HG03575 (cell line): ENCODE data around the gene UCHL1.
"Not testable (repeated sequence)": the region's sequence is repeated elsewhere in the genome, so short reads cannot be mapped to it uniquely, and the experiment has no call there.

Source experiments
- ATAC-seq: cut with Tn5 transposase; IDR thresholded peaks from one replicate; pipeline ENCODE4 v1.9.1; 2021; ENCODE audit not compliant: unreplicated experiment, insufficient number of reproducible peaks, low FRiP score; ENCODE audit errors: extremely low read depth

The UCHL1 gene

DNA sequence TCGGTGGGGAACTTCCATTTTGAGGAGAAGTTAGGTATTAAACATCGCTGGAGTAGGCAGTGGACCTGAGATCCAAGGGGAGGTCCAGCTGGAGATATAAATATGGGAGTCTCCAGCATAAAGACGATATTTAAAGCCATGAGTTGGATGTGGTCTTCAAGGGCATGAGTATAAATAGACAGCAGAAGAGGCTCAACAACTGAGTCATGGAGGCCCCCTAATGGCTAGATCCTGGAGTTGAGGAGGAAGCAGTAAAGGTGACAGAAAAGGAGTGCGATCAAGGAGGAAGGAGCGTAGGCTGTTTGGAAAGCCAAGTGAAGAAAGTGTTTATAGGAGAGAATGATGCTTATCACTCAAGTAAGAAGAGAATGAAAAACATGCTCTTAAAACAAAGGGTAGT lies 24.3 kb upstream of the UCHL1 start:
- no peak for ATAC-seq

DNA sequence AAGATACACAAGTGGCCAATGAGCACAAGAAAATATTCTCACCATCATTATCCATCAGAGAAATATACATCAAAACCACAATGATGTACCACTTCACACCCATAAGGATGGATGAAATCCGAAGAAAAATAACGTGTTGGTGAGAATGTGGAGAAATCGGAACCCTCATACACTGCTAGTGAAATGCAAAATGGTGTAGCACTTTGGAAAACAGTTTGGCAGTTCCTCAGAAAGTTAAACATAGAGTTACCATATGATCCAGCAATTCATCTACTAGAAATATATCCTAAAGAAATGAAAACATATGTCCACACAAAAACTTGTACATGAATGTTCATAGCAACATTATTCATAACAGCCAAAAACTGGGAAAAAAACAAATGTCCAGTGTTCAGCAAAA lies 23.9 kb upstream of the UCHL1 start:
- no peak for ATAC-seq

DNA sequence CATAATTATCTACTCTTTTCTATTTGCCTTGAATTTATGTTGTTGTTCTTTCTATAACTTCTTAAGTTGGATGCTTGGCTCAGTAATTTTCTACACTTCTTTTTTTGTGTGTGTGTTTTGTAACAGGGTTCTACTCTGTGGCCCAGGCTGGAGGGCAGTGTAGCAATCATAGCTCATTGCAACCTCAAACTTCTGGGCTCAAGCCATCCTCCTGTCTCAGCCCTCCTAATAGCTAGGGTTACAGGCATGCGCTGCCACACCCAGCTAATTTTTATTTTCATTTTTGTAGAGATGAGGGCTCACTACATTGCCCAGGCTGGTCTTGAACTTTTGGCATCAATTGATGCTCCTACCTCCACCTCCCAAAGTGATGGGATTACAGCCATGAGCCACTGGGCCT lies 20.7 kb upstream of the UCHL1 start:
- ATAC-seq: no peak

DNA sequence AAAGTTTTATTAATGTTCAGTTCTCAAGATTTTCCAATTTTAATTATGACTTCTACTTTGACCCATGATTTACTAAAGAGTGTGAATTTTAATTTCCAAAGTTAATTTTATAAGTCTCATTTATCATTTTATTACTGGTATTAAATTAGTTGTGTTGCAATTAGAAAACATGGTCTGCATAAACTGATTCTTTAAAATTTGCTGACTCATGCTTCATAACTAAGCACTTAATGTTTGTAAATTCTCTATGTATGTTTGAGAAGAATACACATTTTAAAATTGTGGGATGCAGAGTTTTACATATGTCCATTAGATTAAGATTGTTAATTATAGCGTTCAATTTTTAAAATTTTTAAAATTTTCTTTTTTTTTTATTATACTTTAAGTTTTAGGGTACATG lies 20.2 kb upstream of the UCHL1 start:
- no peak for ATAC-seq

DNA sequence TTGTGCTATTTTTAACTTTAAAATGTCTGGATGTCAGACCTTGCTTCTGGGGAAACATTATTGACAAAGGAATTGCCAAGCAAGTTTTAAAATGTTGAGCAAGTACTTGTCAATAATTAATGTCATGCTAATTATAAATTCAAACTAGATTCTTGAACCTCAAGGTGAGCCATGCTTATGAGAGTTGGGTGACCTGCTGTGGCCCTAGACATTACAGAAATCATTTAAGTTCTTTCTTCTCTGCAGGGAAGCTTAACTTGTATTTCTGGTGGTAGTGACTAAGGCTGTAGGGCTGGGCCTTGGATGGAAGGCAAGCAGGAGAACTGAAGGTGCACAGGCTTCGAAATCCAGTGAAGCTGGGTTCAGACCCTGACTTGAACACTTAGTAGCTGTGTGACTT lies 14.8 kb upstream of the UCHL1 start:
- ATAC-seq: no peak

DNA sequence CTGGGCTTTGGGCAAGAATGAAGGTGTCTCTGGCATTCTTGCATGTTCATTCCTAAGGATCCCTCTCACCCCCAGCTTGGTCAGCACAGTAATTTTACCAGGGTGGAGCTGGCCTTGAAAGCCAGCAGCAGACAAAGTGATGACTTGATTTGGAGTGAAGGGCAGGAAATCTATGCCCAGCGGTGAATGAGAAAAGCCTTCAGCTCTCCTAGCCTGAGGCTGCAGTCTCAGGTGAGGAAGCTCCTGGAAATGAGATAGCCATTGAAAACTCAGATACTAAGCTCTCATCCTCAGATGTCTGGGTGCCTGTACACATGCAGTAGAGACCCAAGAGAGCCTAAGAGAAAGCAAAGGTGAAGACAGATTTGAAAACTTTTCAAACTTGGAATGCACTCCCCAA lies 10.7 kb upstream of the UCHL1 start:
- ATAC-seq: no peak

DNA sequence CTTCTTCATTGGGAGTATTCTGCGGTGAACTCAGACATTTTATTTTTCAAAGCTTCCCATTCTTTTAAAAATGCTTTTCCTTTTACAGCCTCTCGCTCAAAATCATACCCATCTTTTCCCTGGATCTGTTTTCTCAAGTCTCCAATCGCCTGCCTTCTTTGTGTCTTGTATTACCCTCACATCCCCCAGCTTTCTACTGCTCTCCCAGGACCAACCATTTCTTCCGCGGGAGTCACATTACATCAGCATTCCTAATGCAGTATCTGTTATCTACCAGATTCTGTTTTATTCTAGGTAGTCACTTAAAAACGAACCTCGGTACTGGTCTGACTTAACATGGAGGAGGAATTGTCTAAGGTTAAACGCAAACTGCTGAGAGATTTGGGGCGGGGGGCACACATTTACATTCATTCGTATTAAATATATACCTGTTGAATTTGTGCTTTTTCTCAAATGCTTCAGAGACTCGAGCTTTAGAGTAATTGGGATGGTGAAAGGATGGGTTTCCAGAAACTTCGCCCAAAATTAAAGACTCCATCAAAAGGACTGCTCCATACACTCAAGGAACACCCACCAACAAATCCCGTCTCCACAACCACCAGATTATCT lies 493 bp upstream of the UCHL1 start:
- ATAC-seq: no peak

DNA sequence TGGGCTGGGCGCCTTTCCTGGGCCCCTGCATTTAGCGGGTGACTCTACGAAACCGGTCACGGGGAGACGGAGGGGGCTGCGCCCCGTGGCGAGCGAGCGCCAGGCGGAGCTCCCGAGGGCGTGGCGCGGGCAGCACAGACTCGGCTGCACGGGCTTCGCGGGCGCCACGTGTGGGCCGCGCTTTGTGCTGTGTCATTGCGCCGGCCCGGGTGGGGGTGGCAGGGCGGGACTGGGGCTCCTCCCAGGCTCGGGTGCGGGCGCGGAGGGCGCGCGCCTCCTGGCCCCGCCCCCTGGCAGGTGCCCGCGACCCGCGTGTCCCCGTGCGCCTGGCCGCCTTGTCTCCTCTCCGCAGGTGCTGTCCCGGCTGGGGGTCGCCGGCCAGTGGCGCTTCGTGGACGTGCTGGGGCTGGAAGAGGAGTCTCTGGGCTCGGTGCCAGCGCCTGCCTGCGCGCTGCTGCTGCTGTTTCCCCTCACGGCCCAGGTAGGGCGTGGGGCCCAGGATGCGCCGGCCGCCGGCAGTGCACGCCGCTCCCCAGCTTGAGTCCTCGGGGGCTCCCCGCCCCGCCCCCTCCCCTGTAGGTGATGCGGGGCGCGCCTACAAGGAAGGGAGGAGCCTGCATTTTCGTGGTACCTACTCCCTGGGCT lies 651 bp downstream of the UCHL1 start:
- ATAC-seq: peak; percentile 22

DNA sequence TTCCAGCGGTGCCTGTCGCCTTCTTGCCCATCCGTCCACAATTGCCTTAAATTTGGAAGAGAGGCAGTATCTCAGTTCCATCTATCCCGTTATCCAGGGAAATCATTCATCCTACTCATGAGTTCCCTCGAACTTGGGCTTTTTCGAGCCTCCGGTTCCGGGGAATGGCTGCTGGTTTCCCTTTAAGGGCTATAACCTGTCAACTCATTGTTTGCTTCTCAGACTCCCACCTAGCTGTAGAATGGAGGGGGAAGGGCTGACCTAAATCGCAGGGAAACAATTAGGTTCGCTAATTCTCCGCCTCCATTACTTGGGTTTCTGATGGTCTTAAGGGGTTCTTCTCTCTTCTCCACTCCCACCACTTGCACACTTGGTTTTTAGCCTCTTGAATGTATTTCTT lies 1.2 kb downstream of the UCHL1 start:
- ATAC-seq: no peak

DNA sequence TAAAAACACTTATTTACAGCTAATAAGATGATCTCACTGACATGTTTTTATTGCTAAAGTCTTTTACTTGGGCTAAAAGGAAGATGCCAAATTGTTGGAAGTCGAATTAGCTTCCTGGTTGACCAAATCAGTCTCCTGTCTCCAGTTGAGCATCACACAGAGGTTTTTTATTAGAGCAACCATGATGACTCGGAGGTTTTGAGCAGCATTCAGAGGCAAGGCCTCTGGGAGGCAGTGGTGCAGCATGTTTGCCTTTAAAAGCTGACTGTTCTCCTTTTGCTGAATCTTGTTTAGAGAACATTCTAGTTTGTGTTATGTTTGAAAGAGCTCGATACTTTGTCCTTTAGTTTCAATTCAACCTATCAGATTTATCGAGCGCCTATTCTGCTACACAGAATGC lies 2.1 kb downstream of the UCHL1 start:
- ATAC-seq: no peak

DNA sequence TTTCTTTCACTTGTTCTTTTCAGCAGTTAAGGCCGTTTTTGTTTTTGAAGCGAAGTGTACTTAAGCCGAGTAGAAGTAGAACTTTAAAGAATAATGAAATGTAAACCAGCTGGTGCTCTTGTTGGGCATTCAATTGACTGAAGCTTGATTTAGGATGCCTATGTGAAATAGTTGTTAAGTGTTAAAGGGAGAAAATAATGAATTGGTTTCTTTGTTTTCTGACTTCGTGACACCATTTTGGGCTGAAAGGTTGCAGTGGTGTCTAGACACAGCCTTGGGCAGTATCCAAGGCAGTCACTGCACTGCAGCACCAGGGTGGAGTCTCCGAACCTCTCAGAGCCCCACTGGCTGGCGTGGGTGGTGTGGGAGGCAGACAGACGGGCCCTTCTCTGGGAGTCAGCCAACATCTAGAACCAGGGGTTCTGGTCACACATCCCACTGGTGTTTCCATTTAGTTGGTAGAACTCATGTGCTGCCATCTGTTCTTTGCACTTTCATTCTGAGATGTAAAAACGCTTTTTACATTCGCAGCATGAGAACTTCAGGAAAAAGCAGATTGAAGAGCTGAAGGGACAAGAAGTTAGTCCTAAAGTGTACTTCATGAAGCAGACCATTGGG lies 3.5 kb downstream of the UCHL1 start:
- ATAC-seq: no peak

DNA sequence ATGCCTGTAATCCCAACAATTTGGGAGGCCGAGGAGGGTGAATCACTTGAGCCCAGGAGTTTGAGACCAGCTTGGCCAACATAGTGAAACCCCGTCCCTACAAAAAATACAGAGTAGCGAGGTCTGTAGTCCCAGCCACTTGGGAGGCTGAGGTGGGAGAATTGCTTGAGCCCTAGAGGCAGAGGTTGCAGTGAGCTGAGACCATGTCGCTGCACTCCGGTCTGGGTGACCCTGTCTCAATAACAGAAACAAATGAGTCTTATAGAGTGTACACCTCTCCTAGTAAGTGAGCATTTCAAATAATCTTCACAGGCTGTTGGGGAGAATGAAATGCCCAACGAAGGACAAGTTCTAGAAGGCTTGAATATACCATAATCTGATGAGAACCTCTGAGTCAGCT lies 5.5 kb downstream of the UCHL1 start:
- no peak for ATAC-seq

DNA sequence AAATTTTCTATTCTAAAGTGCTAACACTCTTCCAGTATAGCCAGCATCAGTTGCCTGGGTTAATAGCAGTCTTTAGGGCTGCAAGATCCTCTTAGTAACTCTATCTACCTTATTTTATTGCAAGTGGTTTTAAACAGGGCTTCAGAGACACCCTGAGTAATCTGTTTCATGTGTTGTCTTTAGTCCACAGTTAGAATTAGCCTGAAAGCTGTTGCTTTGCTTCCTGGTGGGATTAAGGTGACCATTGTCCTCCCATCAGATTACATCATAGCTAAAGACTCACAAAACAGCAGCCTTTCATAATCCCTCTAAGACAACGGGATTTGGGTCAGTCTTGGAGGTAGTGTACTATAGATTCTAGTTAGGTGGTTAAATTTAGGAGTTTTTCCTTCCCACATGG lies 7.5 kb downstream of the UCHL1 start:
- ATAC-seq: no peak

DNA sequence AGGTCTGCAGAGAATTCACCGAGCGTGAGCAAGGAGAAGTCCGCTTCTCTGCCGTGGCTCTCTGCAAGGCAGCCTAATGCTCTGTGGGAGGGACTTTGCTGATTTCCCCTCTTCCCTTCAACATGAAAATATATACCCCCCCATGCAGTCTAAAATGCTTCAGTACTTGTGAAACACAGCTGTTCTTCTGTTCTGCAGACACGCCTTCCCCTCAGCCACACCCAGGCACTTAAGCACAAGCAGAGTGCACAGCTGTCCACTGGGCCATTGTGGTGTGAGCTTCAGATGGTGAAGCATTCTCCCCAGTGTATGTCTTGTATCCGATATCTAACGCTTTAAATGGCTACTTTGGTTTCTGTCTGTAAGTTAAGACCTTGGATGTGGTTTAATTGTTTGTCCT lies 11.3 kb downstream of the UCHL1 start:
- ATAC-seq: no peak

DNA sequence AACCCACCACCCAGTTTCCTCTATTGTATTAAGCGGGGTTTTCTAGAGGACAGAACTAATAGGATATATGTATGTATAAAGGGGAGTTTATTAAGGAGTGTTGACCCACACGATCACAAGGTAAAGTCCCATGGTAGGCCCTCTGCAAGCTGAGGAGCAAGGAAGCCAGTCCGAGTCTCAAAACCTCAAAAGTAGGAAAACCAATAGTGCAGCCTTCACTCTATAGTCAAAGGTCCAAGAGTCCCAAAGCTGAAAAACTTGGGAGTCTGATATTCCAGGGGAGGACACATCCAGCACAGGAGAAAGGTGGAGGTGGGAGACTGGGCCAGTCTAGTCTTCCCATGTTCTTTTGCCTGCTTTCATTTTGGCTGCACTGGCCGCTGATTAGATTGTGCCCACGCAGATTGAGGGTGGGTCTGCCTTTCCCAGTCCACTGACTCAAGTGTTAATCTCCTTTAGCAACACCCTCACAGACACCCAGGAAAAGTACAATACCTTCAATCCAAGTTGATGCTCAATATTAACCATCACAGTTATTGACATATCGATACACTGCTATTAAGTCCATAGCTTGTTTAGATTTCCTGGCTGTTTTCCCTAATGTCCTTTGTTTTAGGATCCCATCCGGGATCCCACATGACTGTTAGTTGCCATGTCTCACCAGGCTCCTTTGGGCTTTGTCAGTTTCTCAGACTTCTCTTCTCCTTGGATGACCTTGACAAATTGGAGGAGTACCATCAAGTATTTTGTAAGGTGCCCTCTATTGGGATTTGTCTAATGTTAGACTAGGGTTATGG lies 12.2 kb downstream of the UCHL1 start:
- no peak for ATAC-seq

DNA sequence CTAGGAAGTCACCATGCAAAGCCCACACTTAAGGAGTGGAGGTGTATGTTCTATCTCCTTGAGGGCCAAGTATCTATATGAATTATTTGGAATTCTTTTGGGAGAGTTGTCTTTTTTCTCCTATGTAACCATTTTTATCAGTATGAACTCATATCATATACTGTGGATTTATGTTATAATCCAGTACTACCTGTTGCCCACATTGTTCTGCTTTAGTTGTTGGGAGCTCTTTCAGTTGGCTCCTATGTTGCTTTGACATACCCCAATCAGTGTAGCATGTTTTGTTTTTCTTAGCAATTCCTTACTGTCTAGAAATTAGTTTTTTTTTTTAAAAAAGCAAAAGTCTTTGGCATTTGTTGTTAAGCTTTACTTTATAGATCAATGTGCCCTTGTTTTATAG lies 13.0 kb downstream of the UCHL1 start:
- no peak for ATAC-seq

DNA sequence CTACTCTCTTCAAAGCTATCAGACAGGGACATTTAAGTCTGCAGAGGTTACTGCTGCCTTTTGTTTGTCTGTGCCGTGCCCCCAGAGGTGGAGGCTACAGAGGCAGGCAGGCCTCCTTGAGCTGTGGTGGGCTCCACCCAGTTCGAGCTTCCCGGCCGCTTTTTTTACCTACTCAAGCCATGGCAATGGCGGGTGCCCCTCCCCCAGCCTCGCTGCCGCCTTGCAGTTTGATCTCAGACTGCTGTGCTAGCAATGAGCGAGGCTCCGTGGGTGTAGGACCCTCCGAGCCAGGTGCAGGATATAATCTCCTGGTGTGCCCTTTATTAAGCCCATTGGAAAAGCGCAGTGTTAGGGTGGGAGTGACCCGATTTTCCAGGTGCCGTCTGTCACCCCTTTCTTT lies 19.2 kb downstream of the UCHL1 start:
- not testable (repeated sequence) for ATAC-seq

DNA sequence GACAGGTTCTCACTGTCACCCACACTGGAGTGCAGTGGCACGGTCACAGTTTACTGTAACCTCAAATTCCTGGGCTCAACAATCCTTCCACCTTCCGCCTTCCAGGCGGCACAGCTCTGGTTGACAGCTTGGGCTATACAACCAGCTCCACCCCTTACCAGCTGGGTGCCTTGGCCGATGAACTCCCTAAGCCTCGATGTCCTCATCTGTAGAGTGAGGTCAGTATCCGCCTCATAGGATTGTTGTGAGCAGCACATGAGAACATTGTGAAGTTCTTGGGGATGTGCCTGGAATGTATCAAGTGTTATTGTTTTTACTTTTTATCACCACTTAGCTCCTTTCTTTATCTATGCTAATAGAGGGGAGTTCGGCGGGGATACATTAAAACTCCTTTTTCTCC lies 23.3 kb downstream of the UCHL1 start:
- ATAC-seq: no peak

DNA sequence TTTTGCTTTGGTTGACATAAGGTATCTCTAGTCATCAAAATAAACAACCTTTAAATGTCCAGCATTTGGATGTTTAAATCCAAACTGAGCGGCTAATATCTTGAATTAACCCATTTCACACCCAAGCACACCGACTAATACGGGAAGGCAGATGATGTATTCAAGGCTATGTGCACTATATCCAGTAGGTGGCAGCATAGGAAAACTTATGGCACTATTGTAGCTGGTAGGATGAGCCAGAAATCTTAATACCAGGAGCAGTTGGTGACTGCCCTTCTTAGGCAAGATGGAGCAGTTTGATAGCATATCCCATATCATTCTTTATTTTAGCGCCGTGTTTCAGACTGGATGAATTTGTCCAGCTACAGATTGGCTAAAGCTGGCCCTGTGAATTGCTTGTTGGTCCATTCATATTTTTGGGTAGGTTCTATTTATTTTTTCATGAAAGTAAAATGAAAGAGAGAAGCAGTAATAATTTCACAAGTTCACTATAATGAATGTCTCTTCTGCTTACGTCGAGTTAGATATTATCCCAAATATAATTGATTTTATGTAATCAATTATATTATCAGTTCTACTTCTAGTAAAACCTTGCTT lies 24.4 kb downstream of the UCHL1 start:
- peak; percentile 88 for ATAC-seq

DNA sequence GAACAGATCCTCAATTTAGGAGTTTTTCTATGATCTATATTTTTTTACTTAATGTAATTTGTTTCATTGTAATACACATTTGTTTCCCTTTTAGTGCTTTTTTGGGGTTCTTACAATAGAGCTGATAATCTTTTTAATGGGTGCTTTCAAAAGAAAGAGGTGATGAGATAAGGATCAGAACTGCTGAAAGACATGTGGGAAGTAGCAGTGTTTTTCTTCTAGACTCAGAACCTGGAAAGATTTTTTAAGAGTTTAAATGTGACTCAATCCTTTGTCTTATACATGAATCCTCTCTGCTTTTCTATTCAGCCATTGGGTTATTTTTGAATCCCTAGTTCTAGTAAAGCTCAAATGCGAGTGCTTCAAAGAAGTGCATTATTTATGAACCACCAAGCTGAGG lies 25.6 kb downstream of the UCHL1 start:
- ATAC-seq: no peak
